ENCODE results near the gene IRF9.

DNA sequence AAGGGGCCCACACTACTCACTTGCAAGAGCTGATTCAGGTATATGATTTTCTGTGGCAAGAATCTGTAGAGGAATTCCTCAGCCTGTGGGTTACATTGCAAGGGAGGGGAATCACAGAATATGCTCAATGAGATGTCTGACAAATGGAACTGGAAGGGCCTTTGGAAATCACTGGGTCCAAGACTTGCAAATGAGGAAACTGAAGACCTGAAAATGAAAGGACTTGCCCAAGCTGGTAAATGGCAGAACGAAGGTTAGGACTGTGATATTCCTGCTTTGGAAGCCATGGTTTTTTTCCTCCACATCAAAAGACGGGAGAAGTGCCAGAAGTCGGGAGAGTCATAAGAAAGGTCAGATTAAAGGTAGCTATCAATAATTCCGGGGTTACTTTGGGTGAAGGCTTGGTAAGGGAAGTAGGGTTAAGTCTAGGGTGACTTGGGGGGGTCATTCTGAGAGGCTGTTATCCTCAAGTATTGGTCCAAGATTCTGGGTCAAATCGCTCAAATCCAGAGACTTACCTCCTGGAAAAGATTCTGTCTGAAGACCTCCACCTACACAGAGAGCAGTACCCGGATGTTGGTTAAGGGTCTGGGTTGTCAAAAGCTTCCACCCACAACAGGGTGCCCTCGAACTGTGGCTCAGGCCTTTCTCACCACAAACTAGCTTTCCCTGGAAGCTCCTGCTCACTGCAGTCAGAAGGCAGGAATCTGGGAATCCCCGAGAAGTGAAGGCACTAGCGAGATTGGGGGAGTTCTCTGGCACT, 15.2 kb upstream of the IRF9 start:
- TF ChIP-seq, protein P1, sequence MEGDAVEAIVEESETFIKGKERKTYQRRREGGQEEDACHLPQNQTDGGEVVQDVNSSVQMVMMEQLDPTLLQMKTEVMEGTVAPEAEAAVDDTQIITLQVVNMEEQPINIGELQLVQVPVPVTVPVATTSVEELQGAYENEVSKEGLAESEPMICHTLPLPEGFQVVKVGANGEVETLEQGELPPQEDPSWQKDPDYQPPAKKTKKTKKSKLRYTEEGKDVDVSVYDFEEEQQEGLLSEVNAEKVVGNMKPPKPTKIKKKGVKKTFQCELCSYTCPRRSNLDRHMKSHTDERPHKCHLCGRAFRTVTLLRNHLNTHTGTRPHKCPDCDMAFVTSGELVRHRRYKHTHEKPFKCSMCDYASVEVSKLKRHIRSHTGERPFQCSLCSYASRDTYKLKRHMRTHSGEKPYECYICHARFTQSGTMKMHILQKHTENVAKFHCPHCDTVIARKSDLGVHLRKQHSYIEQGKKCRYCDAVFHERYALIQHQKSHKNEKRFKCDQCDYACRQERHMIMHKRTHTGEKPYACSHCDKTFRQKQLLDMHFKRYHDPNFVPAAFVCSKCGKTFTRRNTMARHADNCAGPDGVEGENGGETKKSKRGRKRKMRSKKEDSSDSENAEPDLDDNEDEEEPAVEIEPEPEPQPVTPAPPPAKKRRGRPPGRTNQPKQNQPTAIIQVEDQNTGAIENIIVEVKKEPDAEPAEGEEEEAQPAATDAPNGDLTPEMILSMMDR (conservative IDR thresholded peaks at IDR 0.05; ENCODE audit: low read depth in 2 of 2): no peak
- TF ChIP-seq POLR2AphosphoS5 (IDR thresholded peaks at IDR 0.05; ENCODE audit: low read depth): no peak
- TF ChIP-seq ZNF114 (CRISPR knock-in tag; IDR thresholded peaks at IDR 0.05): no peak
- TF ChIP-seq EZH2 (IDR thresholded peaks at IDR 0.05; ENCODE audit: low read depth, unreplicated experiment): no peak
- TF ChIP-seq, protein P2, sequence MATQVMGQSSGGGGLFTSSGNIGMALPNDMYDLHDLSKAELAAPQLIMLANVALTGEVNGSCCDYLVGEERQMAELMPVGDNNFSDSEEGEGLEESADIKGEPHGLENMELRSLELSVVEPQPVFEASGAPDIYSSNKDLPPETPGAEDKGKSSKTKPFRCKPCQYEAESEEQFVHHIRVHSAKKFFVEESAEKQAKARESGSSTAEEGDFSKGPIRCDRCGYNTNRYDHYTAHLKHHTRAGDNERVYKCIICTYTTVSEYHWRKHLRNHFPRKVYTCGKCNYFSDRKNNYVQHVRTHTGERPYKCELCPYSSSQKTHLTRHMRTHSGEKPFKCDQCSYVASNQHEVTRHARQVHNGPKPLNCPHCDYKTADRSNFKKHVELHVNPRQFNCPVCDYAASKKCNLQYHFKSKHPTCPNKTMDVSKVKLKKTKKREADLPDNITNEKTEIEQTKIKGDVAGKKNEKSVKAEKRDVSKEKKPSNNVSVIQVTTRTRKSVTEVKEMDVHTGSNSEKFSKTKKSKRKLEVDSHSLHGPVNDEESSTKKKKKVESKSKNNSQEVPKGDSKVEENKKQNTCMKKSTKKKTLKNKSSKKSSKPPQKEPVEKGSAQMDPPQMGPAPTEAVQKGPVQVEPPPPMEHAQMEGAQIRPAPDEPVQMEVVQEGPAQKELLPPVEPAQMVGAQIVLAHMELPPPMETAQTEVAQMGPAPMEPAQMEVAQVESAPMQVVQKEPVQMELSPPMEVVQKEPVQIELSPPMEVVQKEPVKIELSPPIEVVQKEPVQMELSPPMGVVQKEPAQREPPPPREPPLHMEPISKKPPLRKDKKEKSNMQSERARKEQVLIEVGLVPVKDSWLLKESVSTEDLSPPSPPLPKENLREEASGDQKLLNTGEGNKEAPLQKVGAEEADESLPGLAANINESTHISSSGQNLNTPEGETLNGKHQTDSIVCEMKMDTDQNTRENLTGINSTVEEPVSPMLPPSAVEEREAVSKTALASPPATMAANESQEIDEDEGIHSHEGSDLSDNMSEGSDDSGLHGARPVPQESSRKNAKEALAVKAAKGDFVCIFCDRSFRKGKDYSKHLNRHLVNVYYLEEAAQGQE (IDR thresholded peaks at IDR 0.05; ENCODE audit: unreplicated experiment): no peak
- no peak for TF ChIP-seq EZH2phosphoT487 (IDR thresholded peaks at IDR 0.05; ENCODE audit: unreplicated experiment)
- TF ChIP-seq STAT1 (IDR thresholded peaks at IDR 0.05; ENCODE audit: unreplicated experiment): no peak

Measured in GM23338 (cell line).